ENCODE measurements around the gene DMC1. TPM values are rescaled to one million over a fixed set of nuclear protein-coding genes. Genes with fewer than 3 reads are reported as not detected.

DMC1 gene
- total and polyA plus RNA-seq, 2 donors (not counting 3 experiments of a cell fraction or from before 2014, with no cell fraction given) = 0.22 to 0.91 TPM

DNA sequence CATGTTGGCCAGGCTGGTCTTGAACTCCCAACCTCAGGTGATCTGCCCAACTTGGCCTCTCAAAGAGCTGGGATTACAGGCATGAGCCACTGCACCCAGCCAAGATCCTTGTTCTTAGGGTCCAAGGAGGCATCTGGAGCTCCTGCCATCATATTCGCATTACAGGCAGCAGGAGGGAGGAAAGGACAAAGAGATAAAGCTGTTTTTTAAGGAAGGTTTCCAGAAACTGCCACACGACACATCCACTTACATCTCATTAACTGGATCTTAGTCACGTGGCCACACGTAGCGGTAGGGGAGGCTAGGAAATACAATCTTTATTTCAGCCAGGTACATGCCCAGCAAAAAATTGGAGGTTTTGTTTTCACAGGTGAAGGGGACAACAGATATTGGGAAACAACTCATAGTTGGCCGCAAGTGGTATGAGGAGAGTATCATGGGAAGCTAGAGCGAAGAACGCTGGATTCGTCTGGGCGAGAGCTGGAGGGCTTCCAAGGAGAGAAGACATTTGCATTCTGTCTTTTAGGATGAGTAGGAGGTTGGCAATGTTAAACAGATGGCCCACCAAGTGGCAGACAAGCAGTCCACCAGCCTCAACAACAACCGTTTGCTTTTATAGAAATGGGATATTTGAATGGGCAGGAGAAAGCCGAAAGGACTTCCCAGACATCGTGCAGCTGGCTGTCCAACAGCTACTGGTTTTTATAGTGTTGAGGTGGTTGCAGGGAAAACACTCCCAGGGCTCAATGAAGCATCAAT lies 39.2 kb upstream of the DMC1 start:
- no peaks in the 10 kb centered on the region for H3K79me2 ChIP-seq (ENCODE audit: control insufficient read depth, insufficient read depth, low read length)
- H3K4me2 ChIP-seq (ENCODE audit: insufficient read depth, low read length) = no peak overlapping the region
- dilution Hi-C loops (cut with MboI; ENCODE audit: extremely low pct_ligation_motif_present, low sequenced_read_pairs) (no loop called here), intact Hi-C loops (cut with micrococcal nuclease) (no loop called here)
- no peak overlapping the region for H3K27ac ChIP-seq (ENCODE audit: insufficient read depth, low read depth, low read length)
- ChIA-PET POLR2A (no interaction called here), CTCF (no interaction called here)
- no peaks in the 10 kb centered on the region for H3K9me1 ChIP-seq (replicated peaks; ENCODE audit: control insufficient read depth, extremely low read depth, insufficient read depth, low read length)
- no peaks in the 10 kb centered on the region for H3K36me3 ChIP-seq (ENCODE audit: control insufficient read depth in 2 of 2, extremely low read depth in 1 of 2, insufficient read depth in 2 of 2, low read length in 2 of 2)
- TF ChIP-seq, protein P1, sequence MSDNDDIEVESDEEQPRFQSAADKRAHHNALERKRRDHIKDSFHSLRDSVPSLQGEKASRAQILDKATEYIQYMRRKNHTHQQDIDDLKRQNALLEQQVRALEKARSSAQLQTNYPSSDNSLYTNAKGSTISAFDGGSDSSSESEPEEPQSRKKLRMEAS (IDR thresholded peaks at IDR 0.05; ENCODE audit: insufficient read depth, insufficient read length) = no peak
- no peak overlapping the region for H2AFZ ChIP-seq (ENCODE audit: low read depth, low read length)
- no peaks in the 10 kb centered on the region for H4K20me1 ChIP-seq (replicated peaks; ENCODE audit: control insufficient read depth, extremely low read depth, insufficient read depth, low read length)
- FAIRE-seq (no peak), DNase-seq (ENCODE audit: low read depth, low spot score) (no peak)
- BruUV-seq (replicated peaks) = no TSS peak
- H3K4me3 ChIP-seq (replicated peaks in 1 of 3; ENCODE audit: insufficient read depth in 1 of 3, low read depth in 1 of 3, low read length in 3 of 3) = no peak overlapping the region
- H3K4me1 ChIP-seq (ENCODE audit: control insufficient read depth, extremely low read depth, insufficient read depth, low read length) = peaks cover 3% of the 10 kb centered on the region
- H3K27me3 ChIP-seq (ENCODE audit: control insufficient read depth in 2 of 2, insufficient read depth in 2 of 2, low read length in 2 of 2) = no peaks in the 10 kb centered on the region
- no peak overlapping the region for H3K9ac ChIP-seq (replicated peaks; ENCODE audit: extremely low read depth, insufficient read depth, low read length)
- H3K9me3 ChIP-seq (replicated peaks; ENCODE audit: control insufficient read depth, insufficient read depth, low read length) = no peaks in the 10 kb centered on the region

GRCh38 chr22:38607680-38608079 lies 37.7 kb upstream of the DMC1 start:
- Histone ChIP-seq H3K9me1 (replicated peaks; ENCODE audit: control insufficient read depth, extremely low read depth, insufficient read depth, low read length) (no peaks in the 10 kb centered on the region), H3K27me3 (ENCODE audit: control insufficient read depth in 2 of 2, insufficient read depth in 2 of 2, low read length in 2 of 2) (no peaks in the 10 kb centered on the region), H3K36me3 (ENCODE audit: control insufficient read depth in 2 of 2, extremely low read depth in 1 of 2, insufficient read depth in 2 of 2, low read length in 2 of 2) (no peaks in the 10 kb centered on the region), H3K79me2 (ENCODE audit: control insufficient read depth, insufficient read depth, low read length) (no peaks in the 10 kb centered on the region), H3K9ac (replicated peaks; ENCODE audit: extremely low read depth, insufficient read depth, low read length) (no peak overlapping the region), H3K4me3 (replicated peaks in 1 of 3; ENCODE audit: insufficient read depth in 1 of 3, low read depth in 1 of 3, low read length in 3 of 3) (no peak overlapping the region), H2AFZ (ENCODE audit: low read depth, low read length) (no peak overlapping the region), H3K9me3 (replicated peaks; ENCODE audit: control insufficient read depth, insufficient read depth, low read length) (no peaks in the 10 kb centered on the region), H3K27ac (ENCODE audit: insufficient read depth, low read depth, low read length) (no peak overlapping the region), H3K4me2 (ENCODE audit: insufficient read depth, low read length) (no peak overlapping the region), H3K4me1 (ENCODE audit: control insufficient read depth, extremely low read depth, insufficient read depth, low read length) (peaks cover 3% of the 10 kb centered on the region), H4K20me1 (replicated peaks; ENCODE audit: control insufficient read depth, extremely low read depth, insufficient read depth, low read length) (no peaks in the 10 kb centered on the region)
- no peak for DNase-seq (ENCODE audit: low read depth, low spot score)
- intact Hi-C loops (cut with micrococcal nuclease) = no loop called here
- no TSS peak for BruUV-seq (replicated peaks)
- ChIA-PET CTCF (no interaction called here), POLR2A (no interaction called here)
- dilution Hi-C loops (cut with MboI; ENCODE audit: extremely low pct_ligation_motif_present, low sequenced_read_pairs) = no loop called here
- no peak for FAIRE-seq
- TF ChIP-seq, protein P2, sequence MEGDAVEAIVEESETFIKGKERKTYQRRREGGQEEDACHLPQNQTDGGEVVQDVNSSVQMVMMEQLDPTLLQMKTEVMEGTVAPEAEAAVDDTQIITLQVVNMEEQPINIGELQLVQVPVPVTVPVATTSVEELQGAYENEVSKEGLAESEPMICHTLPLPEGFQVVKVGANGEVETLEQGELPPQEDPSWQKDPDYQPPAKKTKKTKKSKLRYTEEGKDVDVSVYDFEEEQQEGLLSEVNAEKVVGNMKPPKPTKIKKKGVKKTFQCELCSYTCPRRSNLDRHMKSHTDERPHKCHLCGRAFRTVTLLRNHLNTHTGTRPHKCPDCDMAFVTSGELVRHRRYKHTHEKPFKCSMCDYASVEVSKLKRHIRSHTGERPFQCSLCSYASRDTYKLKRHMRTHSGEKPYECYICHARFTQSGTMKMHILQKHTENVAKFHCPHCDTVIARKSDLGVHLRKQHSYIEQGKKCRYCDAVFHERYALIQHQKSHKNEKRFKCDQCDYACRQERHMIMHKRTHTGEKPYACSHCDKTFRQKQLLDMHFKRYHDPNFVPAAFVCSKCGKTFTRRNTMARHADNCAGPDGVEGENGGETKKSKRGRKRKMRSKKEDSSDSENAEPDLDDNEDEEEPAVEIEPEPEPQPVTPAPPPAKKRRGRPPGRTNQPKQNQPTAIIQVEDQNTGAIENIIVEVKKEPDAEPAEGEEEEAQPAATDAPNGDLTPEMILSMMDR (IDR thresholded peaks at IDR 0.05; ENCODE audit: extremely low read depth in 1 of 2, insufficient read depth in 1 of 2, low read depth in 1 of 2, low read length in 2 of 2) = no peak
- no peak for TF ChIP-seq JUN (IDR thresholded peaks at IDR 0.05; ENCODE audit: borderline replicate concordance, insufficient read depth, insufficient read length, low read depth)
- no peak for TF ChIP-seq GATA2 (IDR thresholded peaks at IDR 0.05; ENCODE audit: insufficient read depth, insufficient read length, low read depth, low read length)
- TF ChIP-seq EZH2 (IDR thresholded peaks at IDR 0.05; ENCODE audit: borderline replicate concordance, low read depth, low read length, severe bottlenecking) = no peak
- TF ChIP-seq POLR2A (IDR thresholded peaks at IDR 0.05; ENCODE audit: low read depth, low read length) = no peak
- no peak for TF ChIP-seq MYC (IDR thresholded peaks at IDR 0.05; ENCODE audit: low read depth, low read length)
- TF ChIP-seq, protein P1 (IDR thresholded peaks at IDR 0.05; ENCODE audit: insufficient read depth, insufficient read length) = no peak
- no peak for TF ChIP-seq POLR2AphosphoS5 (IDR thresholded peaks at IDR 0.05; ENCODE audit: insufficient read depth, low read depth, low read length)
- TF ChIP-seq FOS (IDR thresholded peaks at IDR 0.05; ENCODE audit: borderline replicate concordance, insufficient read depth, low read length) = no peak

Measured in endothelial cell of umbilical vein (primary cell).